ENCODE measurements around the gene SLC39A12.

GRCh38 chr10:17984056-17984455 is 32.3 kb downstream of the SLC39A12 start:
- TF ChIP-seq CTCF (IDR thresholded peaks at IDR 0.05) (no peak), EP300 (IDR thresholded peaks at IDR 0.05) (no peak), POLR2AphosphoS5 (IDR thresholded peaks at IDR 0.05) (no peak), POLR2A (IDR thresholded peaks at IDR 0.05) (no peak)

All from stomach (tissue), 4 donors.